Breast epithelium (tissue), 3 donors: ENCODE measurements around the gene BRAT1.

Experiments used
- CTCF ChIP-seq, 3 donors: fragments of 450-650 bp; IDR thresholded peaks; one replicate each; pipeline ENCODE4 v1.5.1; 2016 to 2017; ENCODE audit warnings: antibody characterized with exemption in 3 of 3, mild to moderate bottlenecking in 3 of 3, moderate library complexity in 3 of 3
- POLR2A ChIP-seq: fragments of 450-650 bp; IDR thresholded peaks from one replicate; pipeline ENCODE4 v1.6.1; 2016; ENCODE audit warnings: antibody characterized with exemption, mild to moderate bottlenecking, moderate library complexity
- POLR2AphosphoS5 ChIP-seq, 3 donors: sonication (generic); formaldehyde crosslinking; IDR thresholded peaks; one replicate each; pipeline ENCODE4 v1.6.1; 2017; ENCODE audit warnings: antibody characterized with exemption in 3 of 3

- TF ChIP-seq POLR2A (no peak), CTCF (IDR thresholded peaks at IDR 0.05) (no peak), POLR2AphosphoS5 (IDR thresholded peaks at IDR 0.05) (no peak)
Observed at GRCh38 chr7:2559283-2559950, 4.1 kb upstream of the BRAT1 start.
